ENCODE data around the gene MMP27. TPM values are rescaled to one million over a fixed set of nuclear protein-coding genes. Genes with fewer than 3 reads are reported as not detected.

MMP27 gene
- polyA plus RNA-seq, 1 donor (not counting 4 experiments of a cell fraction or from before 2014, with no cell fraction given) = not detected

GRCh38 chr11:102729849-102730815, 24.6 kb upstream of the MMP27 start:
- Histone ChIP-seq H3K27ac (ENCODE audit: control insufficient read depth, insufficient read depth, low read length) (no peak overlapping the region), H3K4me2 (ENCODE audit: control insufficient read depth, extremely low read depth, insufficient read depth, low read depth, low read length) (no peak overlapping the region), H3K79me2 (ENCODE audit: control insufficient read depth, insufficient read depth, low read length) (no peaks in the 10 kb centered on the region), H3K9me1 (ENCODE audit: control insufficient read depth, extremely low read depth, insufficient read depth, low read length) (peaks cover 2% of the 10 kb centered on the region), H3K9ac (ENCODE audit: control insufficient read depth, extremely low read depth, insufficient read depth, low read length) (no peak overlapping the region), H3K9me3 (ENCODE audit: control insufficient read depth, low read depth, low read length) (no peaks in the 10 kb centered on the region), H4K20me1 (ENCODE audit: control insufficient read depth, extremely low read depth, insufficient read depth, low read length) (no peaks in the 10 kb centered on the region), H2AFZ (ENCODE audit: control insufficient read depth, low read length) (no peak overlapping the region), H3K27me3 (ENCODE audit: control insufficient read depth, extremely low read depth, insufficient read depth, low read length) (no peaks in the 10 kb centered on the region), H3K4me1 (ENCODE audit: control insufficient read depth, extremely low read depth, insufficient read depth, low read length) (peaks cover 14% of the 10 kb centered on the region), H3K4me3 (ENCODE audit: control insufficient read depth in 2 of 3, extremely low read depth in 1 of 3, insufficient read depth in 2 of 3, low read depth in 1 of 3, low read length in 3 of 3) (no peak overlapping the region), H3K36me3 (ENCODE audit: control insufficient read depth in 2 of 2, extremely low read depth in 1 of 2, insufficient read depth in 2 of 2, low read length in 2 of 2) (no peaks in the 10 kb centered on the region)
- TF ChIP-seq EZH2 (IDR thresholded peaks at IDR 0.05; ENCODE audit: low read length) (no peak), CTCF (optimal IDR thresholded peaks at IDR 0.05 in 1 of 3, IDR thresholded peaks at IDR 0.05 in 1 of 3, conservative IDR thresholded peaks at IDR 0.05 in 1 of 3; ENCODE audit: extremely low read depth in 1 of 3, insufficient read depth in 2 of 3, low read length in 3 of 3) (no peak)
- dilution Hi-C loops (cut with MboI; ENCODE audit: extremely low pct_ligation_motif_present, low sequenced_read_pairs) = no loop called here
- no peak for FAIRE-seq
- no peak for DNase-seq (ENCODE audit: low read depth, low spot score)

GRCh38 chr11:102727890-102728289, 22.3 kb upstream of the MMP27 start:
- Histone ChIP-seq H3K4me2 (ENCODE audit: control insufficient read depth, extremely low read depth, insufficient read depth, low read depth, low read length) (peak overlapping the region; percentile 22), H3K9me1 (ENCODE audit: control insufficient read depth, extremely low read depth, insufficient read depth, low read length) (peaks cover 2% of the 10 kb centered on the region), H2AFZ (ENCODE audit: control insufficient read depth, low read length) (no peak overlapping the region), H3K79me2 (ENCODE audit: control insufficient read depth, insufficient read depth, low read length) (no peaks in the 10 kb centered on the region), H3K27me3 (ENCODE audit: control insufficient read depth, extremely low read depth, insufficient read depth, low read length) (no peaks in the 10 kb centered on the region), H3K4me1 (ENCODE audit: control insufficient read depth, extremely low read depth, insufficient read depth, low read length) (peaks cover 14% of the 10 kb centered on the region), H3K9ac (ENCODE audit: control insufficient read depth, extremely low read depth, insufficient read depth, low read length) (no peak overlapping the region), H4K20me1 (ENCODE audit: control insufficient read depth, extremely low read depth, insufficient read depth, low read length) (no peaks in the 10 kb centered on the region), H3K36me3 (ENCODE audit: control insufficient read depth in 2 of 2, extremely low read depth in 1 of 2, insufficient read depth in 2 of 2, low read length in 2 of 2) (no peaks in the 10 kb centered on the region), H3K9me3 (ENCODE audit: control insufficient read depth, low read depth, low read length) (no peaks in the 10 kb centered on the region), H3K27ac (ENCODE audit: control insufficient read depth, insufficient read depth, low read length) (peak overlapping the region; percentile 7), H3K4me3 (ENCODE audit: control insufficient read depth in 2 of 3, extremely low read depth in 1 of 3, insufficient read depth in 2 of 3, low read depth in 1 of 3, low read length in 3 of 3) (no peak overlapping the region)
- dilution Hi-C loops (cut with MboI; ENCODE audit: extremely low pct_ligation_motif_present, low sequenced_read_pairs) = no loop called here
- DNase-seq (ENCODE audit: low read depth, low spot score) = peak; percentile 42
- peak; percentile 93 for FAIRE-seq
- TF ChIP-seq EZH2 (IDR thresholded peaks at IDR 0.05; ENCODE audit: low read length) = no peak
- TF ChIP-seq CTCF (optimal IDR thresholded peaks at IDR 0.05 in 1 of 3, IDR thresholded peaks at IDR 0.05 in 1 of 3, conservative IDR thresholded peaks at IDR 0.05 in 1 of 3; ENCODE audit: extremely low read depth in 1 of 3, insufficient read depth in 2 of 3, low read length in 3 of 3) = no peak

All from keratinocyte (primary cell).